H1 (cell line): ENCODE measurements around the gene CLPTM1L. TPM values are rescaled to one million over a fixed set of nuclear protein-coding genes. Genes with fewer than 3 reads are reported as not detected.

Source experiments
- CTCF ChIA-PET: fragments of 300-600 bp; sonication (Branson Sonifier 250); formaldehyde crosslinking; loops from one replicate; lab custom pipeline; 2021; ENCODE audit not compliant: partially characterized antibody; lab: Charles Lee
- POLR2A ChIA-PET: fragments of 300-600 bp; sonication (Branson Sonifier 250); formaldehyde crosslinking; loops from one replicate; lab custom pipeline; 2021; ENCODE audit warnings: inconsistent platforms; ENCODE audit not compliant: partially characterized antibody; lab: Charles Lee
- DNase-seq, 2 experiments: peaks; one replicate each; pipeline versions ENCODE4 v3.0.0 to v3.0.0-alpha.2; 2010 to 2022; ENCODE audit warnings: low spot score in 2 of 2, low read depth in 1 of 2, mixed read lengths in 1 of 2
- FAIRE-seq: peaks from 2 replicates; lab custom pipeline; 2011; peaks lifted over from hg19 to GRCh38; lab: Jason Lieb, UNC
- H2AFZ ChIP-seq: 2 replicates; pipeline ENCODE4 v1.8.1; 2012; ENCODE audit warnings: low read length, inconsistent platforms
- H2AK5ac ChIP-seq: 2 replicates; pipeline ENCODE4 v1.6.1; 2013; ENCODE audit warnings: low read depth, low read length
- H2BK120ac ChIP-seq: replicated peaks from 2 replicates; pipeline ENCODE3; 2013; ENCODE audit warnings: low read depth, low read length, inconsistent platforms
- H2BK12ac ChIP-seq: 2 replicates; pipeline ENCODE4 v1.6.1; 2013; ENCODE audit warnings: low read depth, low read length
- H2BK15ac ChIP-seq: 2 replicates; pipeline ENCODE4 v1.6.1; 2013; ENCODE audit warnings: low read length
- H2BK20ac ChIP-seq: 2 replicates; pipeline ENCODE4 v1.6.1; 2013; ENCODE audit warnings: low read length
- H2BK5ac ChIP-seq: 2 replicates; pipeline ENCODE4 v1.6.1; 2013; ENCODE audit warnings: low read depth, low read length
- H3K14ac ChIP-seq: 2 replicates; pipeline ENCODE4 v1.6.1; 2013; ENCODE audit warnings: inconsistent platforms; ENCODE audit not compliant: insufficient read length
- H3K18ac ChIP-seq: 2 replicates; pipeline ENCODE4 v1.6.1; 2013; ENCODE audit warnings: low read length; ENCODE audit errors: extremely low read depth
- H3K23ac ChIP-seq: 2 replicates; pipeline ENCODE4 v1.6.1; 2013; ENCODE audit warnings: inconsistent platforms; ENCODE audit not compliant: insufficient read length
- H3K23me2 ChIP-seq: 2 replicates; pipeline ENCODE4 v1.6.1; 2013; ENCODE audit warnings: low read depth, low read length
- H3K27ac ChIP-seq: 2 replicates; pipeline ENCODE4 v1.6.1; 2011; ENCODE audit warnings: low read depth, low read length, inconsistent platforms
- H3K27me3 ChIP-seq, 4 experiments: replicated peaks in 1 of 4; 1 replicate in 1 of 4; 2 replicates in 3 of 4; pipeline versions ENCODE4 v1.6.1 to v1.8.1; 2011 to 2013; ENCODE audit warnings: low read length in 3 of 4, mild to moderate bottlenecking in 3 of 4, inconsistent platforms in 2 of 4, mixed read lengths in 2 of 4, moderate library complexity in 1 of 4; ENCODE audit not compliant: control insufficient read depth in 3 of 4, insufficient read depth in 3 of 4; ENCODE audit errors: extremely low read depth in 1 of 4
- H3K36me3 ChIP-seq, 4 experiments: 2 replicates each; pipeline versions ENCODE4 v1.6.1 to v1.8.1; 2011 to 2013; ENCODE audit warnings: mild to moderate bottlenecking in 4 of 4, low read length in 3 of 4, moderate library complexity in 2 of 4, control low read depth in 1 of 4, inconsistent platforms in 1 of 4; ENCODE audit not compliant: insufficient read depth in 4 of 4, control insufficient read depth in 2 of 4
- H3K4ac ChIP-seq: replicated peaks from 2 replicates; pipeline ENCODE3; 2013; ENCODE audit warnings: low read length, low read depth, mixed read lengths, inconsistent platforms; ENCODE audit not compliant: insufficient read length
- H3K4me1 ChIP-seq, 4 experiments: replicated peaks in 1 of 4; 1 replicate in 1 of 4; 2 replicates in 3 of 4; pipeline versions ENCODE4 v1.6.1 to v1.8.1; 2011 to 2013; ENCODE audit warnings: low read length in 3 of 4, inconsistent platforms in 2 of 4, mixed read lengths in 1 of 4; ENCODE audit not compliant: insufficient read depth in 4 of 4, control insufficient read depth in 3 of 4
- H3K4me2 ChIP-seq, 2 experiments: 2 replicates each; pipeline versions ENCODE4 v1.6.1 to v1.8.1; 2011 to 2013; ENCODE audit warnings: low read depth in 2 of 2, low read length in 2 of 2, control low read depth in 1 of 2, inconsistent platforms in 1 of 2, mild to moderate bottlenecking in 1 of 2; ENCODE audit not compliant: insufficient read depth in 1 of 2
- H3K4me3 ChIP-seq, 4 experiments: fragments of 200-600, 300-600 bp in 1 of 4; sonication (generic), shearing (Covaris generic), sonication (Bioruptor Twin) in 1 of 4; 2 replicates each; pipeline versions ENCODE4 v1.5.1 to v1.8.1; 2011 to 2016; ENCODE audit warnings: low read length in 4 of 4, low read depth in 3 of 4, control low read depth in 2 of 4, inconsistent platforms in 2 of 4, mild to moderate bottlenecking in 2 of 4, mixed read lengths in 1 of 4, moderate library complexity in 1 of 4; ENCODE audit not compliant: insufficient read depth in 2 of 4; ENCODE audit errors: extremely low read depth in 1 of 4
- H3K56ac ChIP-seq: replicated peaks from 2 replicates; pipeline ENCODE3; 2013; ENCODE audit warnings: low read depth, mild to moderate bottlenecking, mixed read lengths, low read length, inconsistent platforms; ENCODE audit not compliant: insufficient read length
- H3K79me1 ChIP-seq: 2 replicates; pipeline ENCODE4 v1.6.1; 2013; ENCODE audit warnings: low read depth, low read length, control low read depth
- H3K79me2 ChIP-seq, 2 experiments: 2 replicates each; pipeline versions ENCODE4 v1.6.1 to v1.8.1; 2012 to 2013; ENCODE audit warnings: low read length in 2 of 2, mild to moderate bottlenecking in 2 of 2, inconsistent platforms in 1 of 2; ENCODE audit not compliant: insufficient read depth in 2 of 2, control insufficient read depth in 1 of 2
- H3K9ac ChIP-seq, 4 experiments: replicated peaks in 1 of 4; 1 replicate in 1 of 4; 2 replicates in 3 of 4; pipeline versions ENCODE4 v1.6.1 to v1.8.1; 2011 to 2013; ENCODE audit warnings: low read depth in 3 of 4, low read length in 3 of 4, control low read depth in 2 of 4, mild to moderate bottlenecking in 2 of 4, moderate library complexity in 2 of 4, inconsistent platforms in 1 of 4; ENCODE audit errors: extremely low read depth in 1 of 4
- H3K9me3 ChIP-seq, 2 experiments: 2 replicates each; pipeline versions ENCODE4 v1.6.1 to v1.8.1; 2012 to 2013; ENCODE audit warnings: mild to moderate bottlenecking in 2 of 2, moderate library complexity in 2 of 2, control low read depth in 1 of 2, inconsistent platforms in 1 of 2, low read depth in 1 of 2, low read length in 1 of 2, mixed read lengths in 1 of 2; ENCODE audit not compliant: insufficient read depth in 2 of 2
- H4K20me1 ChIP-seq, 2 experiments: replicated peaks in 1 of 2; 2 replicates each; pipeline versions ENCODE3 to v1.8.1; 2011 to 2013; ENCODE audit warnings: inconsistent platforms in 2 of 2, low read length in 2 of 2, mild to moderate bottlenecking in 1 of 2; ENCODE audit not compliant: insufficient read depth in 2 of 2, control insufficient read depth in 1 of 2
- H4K5ac ChIP-seq: 2 replicates; pipeline ENCODE4 v1.6.1; 2013; ENCODE audit warnings: low read length, low read depth, mixed read lengths, inconsistent platforms; ENCODE audit not compliant: insufficient read length
- H4K8ac ChIP-seq: 2 replicates; pipeline ENCODE4 v1.8.0; 2013; ENCODE audit warnings: mild to moderate bottlenecking, moderate library complexity, low read length, inconsistent platforms; ENCODE audit not compliant: insufficient read depth; ENCODE audit errors: extremely low read depth
- H4K91ac ChIP-seq: replicated peaks from 2 replicates; pipeline ENCODE3; 2013; ENCODE audit warnings: low read length, mixed read lengths, inconsistent platforms; ENCODE audit not compliant: insufficient read length
- EGR1 ChIP-seq: IDR thresholded peaks from 2 replicates; pipeline ENCODE4 v1.6.1; 2011; ENCODE audit warnings: low read depth, low read length, borderline replicate concordance
- EP300 ChIP-seq, 2 experiments: IDR thresholded peaks; 1 replicate in 1 of 2; 2 replicates in 1 of 2; pipeline ENCODE4 v1.6.1; 2011 to 2012; ENCODE audit warnings: low read depth in 2 of 2, low read length in 2 of 2, mild to moderate bottlenecking in 2 of 2, borderline replicate concordance in 1 of 2, inconsistent platforms in 1 of 2, moderate library complexity in 1 of 2
- PHF8 ChIP-seq: fragments of 200-600 bp; sonication (generic); conservative IDR thresholded peaks from 2 replicates; pipeline ENCODE4 v1.7.1; 2012; ENCODE audit warnings: low read depth, mild to moderate bottlenecking, inconsistent platforms, low read length, moderate library complexity
- POLR2AphosphoS5 ChIP-seq: IDR thresholded peaks from 2 replicates; pipeline ENCODE4 v1.6.1; 2011; ENCODE audit warnings: low read depth, low read length
- RNF2 ChIP-seq: fragments of 200-900, 300-1000 bp; sonication (generic); IDR thresholded peaks from 2 replicates; pipeline ENCODE4 v1.7.1; 2016; ENCODE audit warnings: borderline replicate concordance, low read depth, mild to moderate bottlenecking, antibody characterized with exemption, low read length; ENCODE audit not compliant: poor library complexity, severe bottlenecking; ENCODE audit errors: missing control alignments
- SIX5 ChIP-seq: IDR thresholded peaks from 2 replicates; pipeline ENCODE4 v1.6.1; 2011; ENCODE audit warnings: mild to moderate bottlenecking, low read depth, low read length
- SUZ12 ChIP-seq: fragments of 200-600 bp; sonication (generic); IDR thresholded peaks from 2 replicates; pipeline ENCODE4 v1.6.1; 2012; ENCODE audit warnings: mild to moderate bottlenecking, inconsistent platforms, low read length, moderate library complexity, mixed read lengths
- TAF7 ChIP-seq: optimal IDR thresholded peaks from 2 replicates; pipeline ENCODE3; 2011; ENCODE audit warnings: low read depth, mild to moderate bottlenecking, inconsistent platforms, low read length, moderate library complexity, borderline replicate concordance
- TBP ChIP-seq: IDR thresholded peaks from 2 replicates; pipeline ENCODE4 v1.6.1; 2011; ENCODE audit warnings: low read depth, low read length, improper control_type of control experiment
- WGBS, 2 experiments: shearing (Covaris generic) in 1 of 2; methylation state at CpG; one replicate each; pipeline versions ENCODE4 v1.1.6 to v1.1.7; 2013 to 2015; ENCODE audit warnings: low lambda C conversion rate in 2 of 2, mixed read lengths in 2 of 2, inconsistent platforms in 1 of 2, low coverage in 1 of 2, missing lambda C conversion rate in 1 of 2; ENCODE audit not compliant: insufficient replicate concordance in 2 of 2, insufficient coverage in 1 of 2, insufficient read length in 1 of 2; ENCODE audit errors: extremely low coverage in 1 of 2, missing lambda C conversion rate in 1 of 2; 5-methylcytosine and 5-hydroxymethylcytosine counted together
- polyA plus RNA-seq, 7 experiments: library from polyadenylated mRNA; depleted of rRNA in 3 of 7; stranded (reverse) in 5 of 7; unstranded in 2 of 7; fragments of >200 nt in 5 of 7; fragments of 200-250 nt in 2 of 7; gene quantifications; 1 replicate in 5 of 7; 2 replicates in 1 of 7; 4 replicates in 1 of 7; pipeline versions ENCODE4 v1.2.1 to v1.2.3, GENCODE V29; 2011 to 2013; ENCODE audit warnings: missing spikeins in 2 of 7, mixed read lengths in 2 of 7
- total RNA-seq: library from RNA; stranded (reverse); fragmentation: NEBNext Ultra II Directional; extraction: Animal tissue kit (Norgen Biotek cat#: 25700); gene quantifications from 2 replicates; pipeline ENCODE4 v1.2.1, GENCODE V29; 2021
- TF ChIP-seq, protein P1 (sequence below): IDR thresholded peaks from 2 replicates; pipeline ENCODE4 v1.6.1; 2012; ENCODE audit warnings: inconsistent platforms
- TF ChIP-seq, protein P2 (sequence below): IDR thresholded peaks from 2 replicates; pipeline ENCODE4 v1.6.1; 2012; ENCODE audit warnings: inconsistent platforms

The CLPTM1L gene
- total and polyA plus RNA-seq, 2 of the 8 experiments (the other 6 are each of a cell fraction or from before 2014, with no cell fraction given), result 102 to 119 TPM

DNA sequence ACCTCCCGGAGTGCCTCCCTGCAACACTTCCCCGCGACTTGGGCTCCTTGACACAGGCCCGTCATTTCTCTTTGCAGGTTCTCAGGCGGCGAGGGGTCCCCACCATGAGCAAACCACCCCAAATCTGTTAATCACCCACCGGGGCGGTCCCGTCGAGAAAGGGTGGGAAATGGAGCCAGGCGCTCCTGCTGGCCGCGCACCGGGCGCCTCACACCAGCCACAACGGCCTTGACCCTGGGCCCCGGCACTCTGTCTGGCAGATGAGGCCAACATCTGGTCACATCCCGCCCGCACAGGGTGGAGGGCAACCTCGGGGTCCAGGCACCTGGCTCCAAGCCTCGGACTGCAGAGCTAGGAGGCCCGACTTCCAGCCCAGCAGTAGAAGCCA is 49.3 kb downstream of the CLPTM1L start:
- Histone ChIP-seq H2BK20ac (no peak overlapping the region), H2BK5ac (peak overlapping the region; percentile 13; the same call in 1 of the 2 replicates), H3K4me2 (peak overlapping the region; percentile 64 to 78), H3K18ac (peak overlapping the region; percentile 32; the same call in 1 of the 2 replicates), H3K79me1 (peaks cover 3% of the 10 kb centered on the region; the same call in 1 of the 2 replicates), H4K91ac (no peak overlapping the region), H3K36me3 (no peaks in the 10 kb centered on the region; a peak in 2 of 8 replicates), H3K27ac (no peak overlapping the region), H3K56ac (no peak overlapping the region), H3K79me2 (no peaks in the 10 kb centered on the region; a peak in 1 of 4 replicates), H3K4me1 (peaks cover 0 to 13% (median 6%) of the 10 kb centered on the region in 4 experiments; a peak in 5 of 7 replicates), H3K4me3 (peak overlapping the region; percentile 41 to 76 (median 56)), H2BK15ac (no peak overlapping the region), H4K8ac (peak overlapping the region; percentile 85), H3K9me3 (no peaks in the 10 kb centered on the region), H3K23me2 (peaks cover 14% of the 10 kb centered on the region; the same call in 1 of the 2 replicates), H3K14ac (no peak overlapping the region), H3K4ac (no peak overlapping the region), H3K9ac (no peak overlapping the region), H2BK12ac (no peak overlapping the region; the same call in 1 of the 2 replicates), H2BK120ac (no peak overlapping the region), H2AFZ (peak overlapping the region; percentile 20; the same call in 1 of the 2 replicates), H2AK5ac (no peak overlapping the region), H4K20me1 (peaks cover 4 to 11% of the 10 kb centered on the region in 2 experiments), H4K5ac (no peak overlapping the region), H3K27me3 (peaks cover 0 to 8% (median 2%) of the 10 kb centered on the region in 4 experiments; a peak in 4 of 7 replicates), H3K23ac (no peak overlapping the region)
- WGBS, 2 experiments, result 66% methylated on average over 22 of the region's 22 CpGs; no CpG with 5 or more reads in 1 of the 2 experiments
- CTCF ChIA-PET, result interaction anchor here (1.2 to 1.7 kb wide), 2 partner anchors 16 to 85 kb away, joined by 3 to 4 read pairs; no protein-coding TSS in a partner anchor
- FAIRE-seq (no peak), DNase-seq (no peak)
- POLR2A ChIA-PET, result interaction anchor here (0.9 to 1.9 kb wide), 4 partner anchors 10 to 23 kb away, joined by 3 to 9 read pairs (median 4); no protein-coding TSS in a partner anchor
- no peak for TF ChIP-seq POLR2AphosphoS5
- no peak for TF ChIP-seq TBP
- TF ChIP-seq TAF7, result no peak
- peak; percentile 72 for TF ChIP-seq RNF2
- no peak for TF ChIP-seq SUZ12
- TF ChIP-seq PHF8, result no peak
- TF ChIP-seq, protein P1, sequence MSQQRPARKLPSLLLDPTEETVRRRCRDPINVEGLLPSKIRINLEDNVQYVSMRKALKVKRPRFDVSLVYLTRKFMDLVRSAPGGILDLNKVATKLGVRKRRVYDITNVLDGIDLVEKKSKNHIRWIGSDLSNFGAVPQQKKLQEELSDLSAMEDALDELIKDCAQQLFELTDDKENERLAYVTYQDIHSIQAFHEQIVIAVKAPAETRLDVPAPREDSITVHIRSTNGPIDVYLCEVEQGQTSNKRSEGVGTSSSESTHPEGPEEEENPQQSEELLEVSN, result peak; percentile 95
- TF ChIP-seq EP300 (IDR thresholded peaks at IDR 0.05; ENCODE audit: borderline replicate concordance in 1 of 2, low read depth in 2 of 2, low read length in 2 of 2), result no peak
- TF ChIP-seq SIX5, result no peak
- TF ChIP-seq, protein P2, sequence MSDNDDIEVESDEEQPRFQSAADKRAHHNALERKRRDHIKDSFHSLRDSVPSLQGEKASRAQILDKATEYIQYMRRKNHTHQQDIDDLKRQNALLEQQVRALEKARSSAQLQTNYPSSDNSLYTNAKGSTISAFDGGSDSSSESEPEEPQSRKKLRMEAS, result peak; percentile 41; the same call in 1 of the 2 replicates
- TF ChIP-seq EGR1, result no peak
